ENCODE measurements around the gene NRXN3.

NRXN3 gene

GRCh38 chr14:79209418-79209817 lies 1039.2 kb downstream of the NRXN3 start:
- H3K9ac ChIP-seq (ENCODE audit: low read length), result no peak overlapping the region
- H3K9me2 ChIP-seq (replicated peaks; ENCODE audit: insufficient read depth, low read length), result no peaks in the 10 kb centered on the region
- H3K4me3 ChIP-seq (ENCODE audit: insufficient read depth, low read length, poor library complexity, severe bottlenecking), result no peak overlapping the region
- H3K27ac ChIP-seq (ENCODE audit: low read depth, low read length), result no peak overlapping the region
- H3F3A ChIP-seq (ENCODE audit: insufficient read depth), result no peaks in the 10 kb centered on the region
- no peak overlapping the region for H2AFZ ChIP-seq (ENCODE audit: low read depth, low read length, severe bottlenecking)
- H4K20me1 ChIP-seq (ENCODE audit: low read depth, low read length), result no peaks in the 10 kb centered on the region
- no peaks in the 10 kb centered on the region for H3K79me2 ChIP-seq (ENCODE audit: insufficient read depth, low read length)
- no peak overlapping the region for H3K4me2 ChIP-seq (ENCODE audit: low read depth, low read length, poor library complexity, severe bottlenecking)
- TF ChIP-seq EZH2phosphoT487 (conservative IDR thresholded peaks at IDR 0.05; ENCODE audit: low read length) (no peak), CTCF (IDR thresholded peaks at IDR 0.05; ENCODE audit: insufficient read depth, low read length, poor library complexity, severe bottlenecking) (no peak)
- H3K27me3 ChIP-seq (ENCODE audit: low read length), result no peaks in the 10 kb centered on the region
- no peaks in the 10 kb centered on the region for H3K36me3 ChIP-seq (ENCODE audit: low read length)
- no peaks in the 10 kb centered on the region for H3K9me3 ChIP-seq (ENCODE audit: insufficient read depth, low read length)

GRCh38 chr14:79225815-79226214 lies 1055.6 kb downstream of the NRXN3 start:
- Histone ChIP-seq H3K4me3 (ENCODE audit: insufficient read depth, low read length, poor library complexity, severe bottlenecking) (no peak overlapping the region), H4K20me1 (ENCODE audit: low read depth, low read length) (no peaks in the 10 kb centered on the region), H3K9ac (ENCODE audit: low read length) (no peak overlapping the region), H3K9me3 (ENCODE audit: insufficient read depth, low read length) (no peaks in the 10 kb centered on the region), H3F3A (ENCODE audit: insufficient read depth) (no peaks in the 10 kb centered on the region), H2AFZ (ENCODE audit: low read depth, low read length, severe bottlenecking) (no peak overlapping the region), H3K9me2 (replicated peaks; ENCODE audit: insufficient read depth, low read length) (no peaks in the 10 kb centered on the region), H3K79me2 (ENCODE audit: insufficient read depth, low read length) (no peaks in the 10 kb centered on the region), H3K4me2 (ENCODE audit: low read depth, low read length, poor library complexity, severe bottlenecking) (no peak overlapping the region), H3K27me3 (ENCODE audit: low read length) (no peaks in the 10 kb centered on the region), H3K27ac (ENCODE audit: low read depth, low read length) (no peak overlapping the region), H3K36me3 (ENCODE audit: low read length) (no peaks in the 10 kb centered on the region)
- TF ChIP-seq EZH2phosphoT487 (conservative IDR thresholded peaks at IDR 0.05; ENCODE audit: low read length) (no peak), CTCF (IDR thresholded peaks at IDR 0.05; ENCODE audit: insufficient read depth, low read length, poor library complexity, severe bottlenecking) (no peak)

- TF ChIP-seq EZH2phosphoT487 (conservative IDR thresholded peaks at IDR 0.05; ENCODE audit: low read length), result no peak
- no peak for TF ChIP-seq CTCF (IDR thresholded peaks at IDR 0.05; ENCODE audit: insufficient read depth, low read length, poor library complexity, severe bottlenecking)
- Histone ChIP-seq H3K4me2 (ENCODE audit: low read depth, low read length, poor library complexity, severe bottlenecking) (no peak overlapping the region), H3K27ac (ENCODE audit: low read depth, low read length) (no peak overlapping the region), H2AFZ (ENCODE audit: low read depth, low read length, severe bottlenecking) (no peak overlapping the region), H3K9ac (ENCODE audit: low read length) (no peak overlapping the region), H3K4me3 (ENCODE audit: insufficient read depth, low read length, poor library complexity, severe bottlenecking) (no peak overlapping the region), H3F3A (ENCODE audit: insufficient read depth) (no peaks in the 10 kb centered on the region), H3K9me3 (ENCODE audit: insufficient read depth, low read length) (no peaks in the 10 kb centered on the region), H3K27me3 (ENCODE audit: low read length) (no peaks in the 10 kb centered on the region), H3K9me2 (replicated peaks; ENCODE audit: insufficient read depth, low read length) (no peaks in the 10 kb centered on the region), H3K36me3 (ENCODE audit: low read length) (no peaks in the 10 kb centered on the region), H3K79me2 (ENCODE audit: insufficient read depth, low read length) (no peaks in the 10 kb centered on the region), H4K20me1 (ENCODE audit: low read depth, low read length) (no peaks in the 10 kb centered on the region)
Observed at GRCh38 chr14:79229383-79229909, 1059.3 kb downstream of the NRXN3 start.
